ENCODE measurements around the gene ARMC12. TPM values are rescaled to one million over a fixed set of nuclear protein-coding genes. Genes with fewer than 3 reads are reported as not detected.
A peak's percentile ranks its signal among the peaks of the same experiment; 100 is the strongest.

ARMC12 gene
- total RNA-seq, 4 donors from 2014 or later = 6.2 TPM; not detected in 3

DNA sequence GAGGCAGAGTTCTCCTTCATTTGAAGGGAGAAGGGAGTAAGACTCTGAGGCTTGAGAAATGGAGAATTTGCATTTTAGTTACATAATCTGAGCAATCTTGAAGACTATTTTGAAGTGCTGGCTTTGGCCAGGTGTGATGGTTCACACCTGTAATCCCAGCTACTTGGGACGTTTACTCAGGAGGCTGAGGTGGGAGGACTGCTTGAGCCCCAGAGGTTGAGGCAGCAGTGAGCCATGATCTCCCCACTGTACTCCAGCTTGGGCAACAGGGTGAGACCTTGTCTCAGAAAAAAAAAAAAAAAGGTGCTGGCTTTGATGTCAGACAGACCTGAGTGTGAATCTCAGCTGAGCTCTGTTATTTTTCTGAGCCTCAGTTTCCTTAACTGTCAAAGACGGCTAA is 12.4 kb upstream of the ARMC12 start:
- Histone ChIP-seq H3K4me1 (peaks cover 87 to 92% of the 10 kb centered on the region in 2 donors), H3K27ac (peak overlapping the region; percentile 99 to 100 (median 100)), H3K4me3 (no peak overlapping the region), H3K9me3 (no peaks in the 10 kb centered on the region), H3K27me3 (no peaks in the 10 kb centered on the region), H3K36me3 (no peaks in the 10 kb centered on the region)
- ATAC-seq = no peak
- peak in 1 of 2 donors; percentile 36 for DNase-seq
- intact Hi-C loops (cut with DNase I; ENCODE audit: low total_unique reads) (no loop called here), in situ Hi-C loops (cut with MboI; ENCODE audit: low sequenced_read_pairs in 4 of 4) (no loop called here)
- TF ChIP-seq POLR2A (IDR thresholded peaks at IDR 0.05) = no peak
- TF ChIP-seq, protein P1, sequence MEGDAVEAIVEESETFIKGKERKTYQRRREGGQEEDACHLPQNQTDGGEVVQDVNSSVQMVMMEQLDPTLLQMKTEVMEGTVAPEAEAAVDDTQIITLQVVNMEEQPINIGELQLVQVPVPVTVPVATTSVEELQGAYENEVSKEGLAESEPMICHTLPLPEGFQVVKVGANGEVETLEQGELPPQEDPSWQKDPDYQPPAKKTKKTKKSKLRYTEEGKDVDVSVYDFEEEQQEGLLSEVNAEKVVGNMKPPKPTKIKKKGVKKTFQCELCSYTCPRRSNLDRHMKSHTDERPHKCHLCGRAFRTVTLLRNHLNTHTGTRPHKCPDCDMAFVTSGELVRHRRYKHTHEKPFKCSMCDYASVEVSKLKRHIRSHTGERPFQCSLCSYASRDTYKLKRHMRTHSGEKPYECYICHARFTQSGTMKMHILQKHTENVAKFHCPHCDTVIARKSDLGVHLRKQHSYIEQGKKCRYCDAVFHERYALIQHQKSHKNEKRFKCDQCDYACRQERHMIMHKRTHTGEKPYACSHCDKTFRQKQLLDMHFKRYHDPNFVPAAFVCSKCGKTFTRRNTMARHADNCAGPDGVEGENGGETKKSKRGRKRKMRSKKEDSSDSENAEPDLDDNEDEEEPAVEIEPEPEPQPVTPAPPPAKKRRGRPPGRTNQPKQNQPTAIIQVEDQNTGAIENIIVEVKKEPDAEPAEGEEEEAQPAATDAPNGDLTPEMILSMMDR (IDR thresholded peaks at IDR 0.05 in 4 of 5, conservative IDR thresholded peaks at IDR 0.05 in 1 of 5) = no peak

DNA sequence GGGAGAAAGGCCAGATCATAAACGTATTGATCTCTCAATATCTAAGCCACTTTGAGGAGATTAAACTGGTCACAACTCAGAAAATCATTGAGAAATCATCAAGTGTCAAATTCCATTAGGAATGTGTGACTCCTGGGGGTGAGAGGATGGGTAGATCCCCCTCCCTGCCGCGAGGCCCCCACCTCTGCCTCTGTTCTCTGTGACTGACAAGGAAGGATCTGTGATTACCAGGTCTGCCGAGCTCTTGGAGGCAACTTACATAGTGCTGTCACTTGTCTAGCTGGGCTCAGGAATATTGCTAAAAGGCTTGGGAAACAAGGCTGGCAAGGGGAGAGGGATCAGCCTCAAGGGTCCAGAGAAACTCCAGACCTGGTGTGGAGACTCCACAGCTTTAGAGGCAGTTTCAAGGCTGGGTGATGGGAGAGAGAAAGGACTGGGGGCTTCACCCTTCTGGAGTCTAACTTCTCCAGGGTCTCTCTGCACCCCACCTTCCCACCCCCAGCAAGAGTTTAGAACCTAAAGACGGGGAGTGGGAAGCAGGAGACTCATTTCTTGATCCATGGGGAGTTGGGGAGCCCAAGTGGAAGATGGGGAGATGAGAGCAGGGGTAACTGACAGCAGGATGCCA is 11.6 kb upstream of the ARMC12 start:
- Histone ChIP-seq H3K4me3 (peak overlapping the region in 2 of 4 donors; percentile 38 to 63), H3K4me1 (peaks cover 87 to 92% of the 10 kb centered on the region in 2 donors), H3K27me3 (no peaks in the 10 kb centered on the region), H3K27ac (peak overlapping the region; percentile 99 to 100 (median 100)), H3K9me3 (no peaks in the 10 kb centered on the region), H3K36me3 (no peaks in the 10 kb centered on the region)
- DNase-seq (peak in 1 of 2 donors; percentile 77), ATAC-seq (no peak)
- in situ Hi-C loops (cut with MboI; ENCODE audit: low sequenced_read_pairs in 4 of 4) = loop anchor here in 2 of 4 donors (5.0 kb wide), 3 partner anchors 33 to 133 kb away; no protein-coding TSS in a partner anchor
- no peak for TF ChIP-seq POLR2A (IDR thresholded peaks at IDR 0.05)
- TF ChIP-seq, protein P1 (IDR thresholded peaks at IDR 0.05 in 4 of 5, conservative IDR thresholded peaks at IDR 0.05 in 1 of 5) = no peak
- intact Hi-C loops (cut with DNase I; ENCODE audit: low total_unique reads) = loop anchor here (5.0 kb wide), 4 partner anchors 363 to 1978 kb away; partner anchors contain the start of gene IP6K3

DNA sequence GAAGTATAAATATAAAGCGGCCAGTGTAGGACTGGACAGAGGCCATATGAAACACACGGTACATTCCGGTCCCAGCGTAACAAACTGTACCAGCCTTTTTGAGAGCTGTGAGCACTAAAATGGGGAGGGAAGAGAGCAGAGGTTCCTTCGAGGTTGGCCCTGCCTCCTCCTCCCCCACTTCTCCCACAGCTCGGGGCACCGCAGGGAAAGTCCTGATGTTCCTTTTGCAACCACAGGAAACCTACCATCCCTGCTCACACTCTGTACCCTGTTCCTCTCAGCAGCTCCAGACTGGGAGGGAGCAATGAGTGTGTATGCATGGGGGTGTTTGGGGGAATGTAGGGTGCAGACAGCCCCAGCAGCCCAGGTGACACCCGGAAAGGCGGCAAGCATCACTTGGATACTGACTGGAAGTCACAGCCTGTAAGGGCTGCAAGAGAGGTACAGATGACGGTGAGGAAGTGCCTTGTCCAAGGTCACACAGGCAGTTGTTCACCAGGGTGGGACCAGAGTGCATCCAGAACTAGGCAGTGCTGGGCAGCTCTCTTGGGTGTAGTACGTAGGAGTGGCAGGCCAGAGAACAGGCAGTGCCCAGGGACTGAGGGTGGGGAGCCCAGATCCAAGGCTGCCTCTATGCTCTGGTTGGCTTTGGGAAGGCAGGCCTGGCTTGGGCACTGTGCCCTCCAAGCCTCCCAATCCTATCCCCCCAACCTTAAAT is 11.0 kb upstream of the ARMC12 start:
- Histone ChIP-seq H3K36me3 (no peaks in the 10 kb centered on the region), H3K4me1 (peaks cover 86 to 92% of the 10 kb centered on the region in 2 donors), H3K27me3 (no peaks in the 10 kb centered on the region), H3K9me3 (no peaks in the 10 kb centered on the region), H3K4me3 (peak overlapping the region; percentile 28 to 66 (median 60)), H3K27ac (peak overlapping the region; percentile 99 to 100 (median 100))
- intact Hi-C loops (cut with DNase I; ENCODE audit: low total_unique reads) (loop anchor here (1.0 to 5.0 kb wide), 5 partner anchors 35 to 1979 kb away; partner anchors contain the start of gene IP6K3), in situ Hi-C loops (cut with MboI; ENCODE audit: low sequenced_read_pairs in 4 of 4) (loop anchor here in 2 of 4 donors (5.0 kb wide), 3 partner anchors 34 to 134 kb away; no protein-coding TSS in a partner anchor)
- no peak for TF ChIP-seq POLR2A (IDR thresholded peaks at IDR 0.05)
- TF ChIP-seq, protein P1 (IDR thresholded peaks at IDR 0.05 in 4 of 5, conservative IDR thresholded peaks at IDR 0.05 in 1 of 5) = no peak
- ATAC-seq (peak; percentile 31 to 33), DNase-seq (peak; percentile 90 to 96)

DNA sequence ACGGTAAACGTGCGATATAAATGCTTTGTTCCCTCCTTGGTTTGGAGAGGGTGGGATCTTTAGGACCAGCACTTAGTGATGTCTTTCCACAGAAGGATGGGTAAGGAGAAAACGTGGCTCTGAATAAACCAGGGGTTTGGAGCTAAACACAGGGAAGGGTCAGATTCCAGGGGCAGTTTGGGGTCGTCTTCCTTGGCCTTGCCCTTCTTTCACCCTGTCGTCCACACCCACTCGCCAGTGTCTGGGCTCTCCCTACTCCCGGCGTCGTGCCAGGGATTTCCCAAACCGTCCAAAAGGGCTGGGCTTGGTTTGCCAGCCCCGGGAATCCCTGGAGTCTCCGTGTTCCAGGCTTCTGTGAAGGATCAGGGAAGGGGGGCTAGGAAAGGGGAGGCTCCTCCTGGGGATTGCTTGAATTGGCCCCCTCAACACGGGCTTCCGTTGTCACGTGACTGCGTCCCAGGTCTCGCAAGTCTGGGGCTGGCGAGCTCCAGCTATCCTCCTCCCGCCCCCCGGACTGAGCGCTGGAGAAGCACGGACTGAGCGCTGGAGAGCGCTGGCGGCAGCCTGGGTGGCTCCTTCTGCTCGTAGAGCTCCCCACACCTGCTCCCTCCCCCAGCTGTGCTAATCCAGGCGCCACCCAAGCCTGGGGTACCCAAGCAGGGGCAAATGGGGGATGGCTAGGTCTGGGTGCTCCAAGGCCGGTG is 9.4 kb upstream of the ARMC12 start:
- DNase-seq (peak; percentile 90 to 98), ATAC-seq (peak; percentile 6 to 13)
- intact Hi-C loops (cut with DNase I; ENCODE audit: low total_unique reads) = loop anchor here (1.0 to 5.0 kb wide), 5 partner anchors 39 to 1980 kb away; partner anchors contain the start of genes FKBP5 and IP6K3
- peak overlapping the region; percentile 57 to 66 (median 64) for H3K4me3 ChIP-seq
- no peaks in the 10 kb centered on the region for H3K9me3 ChIP-seq
- no peaks in the 10 kb centered on the region for H3K36me3 ChIP-seq
- no peaks in the 10 kb centered on the region for H3K27me3 ChIP-seq
- H3K4me1 ChIP-seq = peaks cover 79 to 81% of the 10 kb centered on the region in 2 donors
- TF ChIP-seq POLR2A (IDR thresholded peaks at IDR 0.05) = no peak
- TF ChIP-seq, protein P1 (IDR thresholded peaks at IDR 0.05 in 4 of 5, conservative IDR thresholded peaks at IDR 0.05 in 1 of 5) = no peak
- peak overlapping the region; percentile 99 to 100 (median 100) for H3K27ac ChIP-seq
- in situ Hi-C loops (cut with MboI; ENCODE audit: low sequenced_read_pairs in 4 of 4) = loop anchor here in 2 of 4 donors (5.0 kb wide), 3 partner anchors 35 to 135 kb away; no protein-coding TSS in a partner anchor

Data from gastrocnemius medialis (tissue), 4 donors.